ENCODE results near the gene DCAF11. TPM values are rescaled to one million over a fixed set of nuclear protein-coding genes. Genes with fewer than 3 reads are reported as not detected.

Gene DCAF11
- total and polyA plus RNA-seq, 2 donors (not counting 1 experiment from before 2014, with no cell fraction given) = 64.5 to 96.3 TPM

DNA sequence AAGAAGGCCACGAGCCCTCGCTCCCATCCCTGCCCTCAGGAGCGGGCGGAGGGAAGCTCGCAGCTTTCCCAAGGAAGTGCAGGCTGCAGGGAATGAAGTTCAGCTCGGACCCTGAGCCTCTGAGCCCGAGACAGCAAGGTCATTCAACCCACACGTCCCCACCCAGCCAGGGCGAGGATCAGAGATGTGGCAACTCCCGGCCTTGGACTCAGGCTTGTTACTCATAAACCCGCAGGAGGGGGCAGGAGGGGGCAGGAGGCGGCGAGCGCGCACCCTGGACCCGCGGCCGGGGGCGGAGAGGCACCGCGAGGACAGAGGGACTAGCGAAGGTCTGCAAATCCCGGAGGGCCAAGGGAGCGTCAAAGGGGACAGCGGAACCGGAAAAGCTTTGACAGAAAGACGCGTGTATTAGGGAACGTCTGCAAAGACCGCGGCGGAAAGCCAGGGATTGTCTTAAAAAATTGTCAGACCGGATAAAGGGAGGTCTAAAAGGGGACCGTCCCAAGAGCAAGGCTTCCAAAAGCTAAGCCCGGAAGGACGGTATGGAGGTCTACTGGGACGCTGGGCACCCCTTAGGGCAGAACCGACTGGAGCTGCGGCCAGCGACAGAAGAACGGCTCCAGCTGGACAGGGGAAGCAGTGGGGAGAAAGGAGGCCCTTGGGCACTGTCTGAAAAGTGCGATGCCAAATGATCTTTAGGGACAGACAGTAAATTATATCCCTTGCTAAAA lies 611 bp upstream of the DCAF11 start:
- H2AFZ ChIP-seq (ENCODE audit: insufficient read depth, low read depth, low read length, poor library complexity, severe bottlenecking) = peak overlapping the region; percentile 82
- H3K4me3 ChIP-seq (ENCODE audit: control extremely low read depth in 1 of 5, extremely low read depth in 1 of 5, insufficient read depth in 1 of 5, low read depth in 2 of 5, low read length in 4 of 5) = peak overlapping the region; percentile 88 to 99 (median 97)
- Mint-ChIP-seq H3K27me3 (no peaks in the 10 kb centered on the region), H3K4me3 (peak overlapping the region; percentile 93), H3K9me3 (ENCODE audit: insufficient read depth) (no peaks in the 10 kb centered on the region), H3K27ac (peak overlapping the region; percentile 100), H3K4me1 (peaks cover 27% of the 10 kb centered on the region)
- H3K79me2 ChIP-seq (ENCODE audit: control insufficient read depth, insufficient read depth, low read length) = peaks cover 48% of the 10 kb centered on the region
- ATAC-seq (ENCODE audit: low read depth) (peak; percentile 12), DNase-seq (no peak)
- H3K4me2 ChIP-seq (replicated peaks; ENCODE audit: low read depth, low read length, poor library complexity, severe bottlenecking) = peak overlapping the region; percentile 95
- intact Hi-C loops (cut with micrococcal nuclease) = loop anchor here (1.0 to 10.0 kb wide), 13 partner anchors 20 to 559 kb away; partner anchors contain the start of genes CHMP4A, EMC9, GMPR2 and IPO4
- ChIA-PET POLR2A (interaction anchor here (0.5 to 2.9 kb wide), 20 partner anchors 12 to 1019 kb away, joined by 3 to 49 read pairs (median 4); partner anchors contain the start of genes ACIN1, CBLN3, CHMP4A and EMC9), CTCF (interaction anchor here (0.8 to 4.1 kb wide), 25 partner anchors 9 to 317 kb away, joined by 3 to 37 read pairs (median 6); partner anchors contain the start of genes CARMIL3, CIDEB, EMC9 and IPO4)
- H4K20me1 ChIP-seq (ENCODE audit: control insufficient read depth, insufficient read depth, low read length, poor library complexity, severe bottlenecking) = peaks cover 13% of the 10 kb centered on the region
- no peaks in the 10 kb centered on the region for H3K9me3 ChIP-seq (ENCODE audit: control extremely low read depth in 1 of 3, control insufficient read depth in 2 of 3, insufficient read depth in 1 of 3, low read length in 2 of 3)
- TF ChIP-seq EZH2 (IDR thresholded peaks at IDR 0.05; ENCODE audit: borderline replicate concordance, insufficient read depth, low read depth, low read length, poor library complexity, severe bottlenecking) = no peak
- TF ChIP-seq, protein P1, sequence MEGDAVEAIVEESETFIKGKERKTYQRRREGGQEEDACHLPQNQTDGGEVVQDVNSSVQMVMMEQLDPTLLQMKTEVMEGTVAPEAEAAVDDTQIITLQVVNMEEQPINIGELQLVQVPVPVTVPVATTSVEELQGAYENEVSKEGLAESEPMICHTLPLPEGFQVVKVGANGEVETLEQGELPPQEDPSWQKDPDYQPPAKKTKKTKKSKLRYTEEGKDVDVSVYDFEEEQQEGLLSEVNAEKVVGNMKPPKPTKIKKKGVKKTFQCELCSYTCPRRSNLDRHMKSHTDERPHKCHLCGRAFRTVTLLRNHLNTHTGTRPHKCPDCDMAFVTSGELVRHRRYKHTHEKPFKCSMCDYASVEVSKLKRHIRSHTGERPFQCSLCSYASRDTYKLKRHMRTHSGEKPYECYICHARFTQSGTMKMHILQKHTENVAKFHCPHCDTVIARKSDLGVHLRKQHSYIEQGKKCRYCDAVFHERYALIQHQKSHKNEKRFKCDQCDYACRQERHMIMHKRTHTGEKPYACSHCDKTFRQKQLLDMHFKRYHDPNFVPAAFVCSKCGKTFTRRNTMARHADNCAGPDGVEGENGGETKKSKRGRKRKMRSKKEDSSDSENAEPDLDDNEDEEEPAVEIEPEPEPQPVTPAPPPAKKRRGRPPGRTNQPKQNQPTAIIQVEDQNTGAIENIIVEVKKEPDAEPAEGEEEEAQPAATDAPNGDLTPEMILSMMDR (IDR thresholded peaks at IDR 0.05) = no peak
- peaks cover 19 to 29% of the 10 kb centered on the region in 2 donors for H3K4me1 ChIP-seq (ENCODE audit: control insufficient read depth in 2 of 2, insufficient read depth in 2 of 2, low read length in 2 of 2)
- no peaks in the 10 kb centered on the region for H3K27me3 ChIP-seq (replicated peaks in 1 of 4; ENCODE audit: control extremely low read depth in 1 of 4, control insufficient read depth in 3 of 4, insufficient read depth in 4 of 4, low read length in 3 of 4)
- peak overlapping the region; percentile 99 to 100 for H3K27ac ChIP-seq (ENCODE audit: low read length in 2 of 2)
- H3K9ac ChIP-seq (ENCODE audit: low read length) = peak overlapping the region; percentile 98
- WGBS (ENCODE audit: insufficient coverage) = under 1% methylated on average over 42 of the region's 42 CpGs
- H3K36me3 ChIP-seq (replicated peaks in 1 of 2; ENCODE audit: control extremely low read depth in 1 of 2, control insufficient read depth in 1 of 2, extremely low read depth in 1 of 2, insufficient read depth in 2 of 2, low read length in 1 of 2) = peaks cover 0 to 24% of the 10 kb centered on the region in 2 experiments
